ENCODE data around the gene FGF8.

The FGF8 gene

DNA sequence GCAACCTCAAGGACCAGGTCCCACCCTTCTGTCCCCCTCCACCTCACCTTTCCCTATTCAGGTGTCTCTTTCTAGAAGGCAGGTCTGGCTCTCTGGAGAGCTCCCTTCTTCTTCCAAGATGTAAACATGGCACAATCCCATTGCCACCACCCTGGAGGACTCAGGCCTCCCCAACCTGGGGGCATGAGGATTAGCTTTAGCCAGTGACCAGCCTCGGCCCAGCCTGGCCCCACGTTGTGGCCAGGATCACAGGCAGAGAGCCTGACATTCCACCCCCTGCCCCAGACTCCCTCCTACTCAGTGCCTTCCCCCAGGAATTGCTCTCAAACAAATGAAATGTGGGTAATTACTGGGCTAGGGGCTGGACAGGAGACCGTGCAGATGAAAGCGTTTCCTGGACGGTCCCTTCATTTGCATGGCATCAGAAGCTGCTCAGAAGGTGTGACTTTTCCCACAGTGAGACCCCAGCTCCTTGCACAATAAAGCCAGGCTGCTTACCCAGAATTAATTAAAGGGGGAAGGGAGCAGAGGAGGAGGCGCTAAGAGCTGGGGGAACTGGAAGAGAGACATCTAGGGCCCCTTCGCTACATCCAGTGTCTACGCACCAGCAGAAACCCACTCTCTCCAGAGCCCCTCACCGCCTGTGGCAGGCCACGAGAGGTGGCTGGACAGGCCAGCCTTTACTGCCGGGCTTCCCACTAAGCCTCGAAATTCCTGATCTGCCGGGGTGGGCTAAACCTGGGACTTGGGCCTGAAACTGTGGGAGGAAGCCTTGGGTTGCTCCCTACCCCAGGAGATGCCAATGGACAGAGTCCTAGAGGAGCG is 7.7 kb downstream of the FGF8 start:
- CTCF ChIA-PET = interaction anchor here (0.9 to 3.4 kb wide), 4 partner anchors 11 to 554 kb away, joined by 3 to 26 read pairs (median 4); no protein-coding TSS in a partner anchor
- POLR2A ChIA-PET = no interaction called here
- no peak for DNase-seq (ENCODE audit: low read depth, low spot score)

DNA sequence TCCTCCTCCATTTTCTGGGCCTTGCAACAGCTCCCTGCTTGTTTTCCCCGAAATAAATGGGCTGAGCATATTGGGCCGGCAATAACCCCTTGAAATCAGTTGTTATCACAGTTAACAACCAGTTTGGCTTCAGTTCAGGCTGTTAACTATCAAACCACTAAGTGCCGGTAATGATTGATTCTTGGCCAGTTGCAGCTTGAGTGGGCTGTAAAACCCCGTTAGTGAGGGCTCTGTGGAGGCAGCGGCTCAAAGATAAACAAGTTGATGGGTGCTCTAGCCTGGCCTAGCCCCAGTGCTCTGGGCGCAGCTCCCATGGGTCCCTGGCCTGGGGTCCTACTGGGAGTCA is 8.3 kb downstream of the FGF8 start:
- ChIA-PET CTCF (interaction anchor here (0.9 to 3.4 kb wide), 3 partner anchors 11 to 156 kb away, joined by 3 to 26 read pairs (median 4); no protein-coding TSS in a partner anchor), POLR2A (no interaction called here)
- H3K4me3 ChIP-seq (ENCODE audit: low read depth, low read length) = no peak overlapping the region
- TF ChIP-seq, protein P1, sequence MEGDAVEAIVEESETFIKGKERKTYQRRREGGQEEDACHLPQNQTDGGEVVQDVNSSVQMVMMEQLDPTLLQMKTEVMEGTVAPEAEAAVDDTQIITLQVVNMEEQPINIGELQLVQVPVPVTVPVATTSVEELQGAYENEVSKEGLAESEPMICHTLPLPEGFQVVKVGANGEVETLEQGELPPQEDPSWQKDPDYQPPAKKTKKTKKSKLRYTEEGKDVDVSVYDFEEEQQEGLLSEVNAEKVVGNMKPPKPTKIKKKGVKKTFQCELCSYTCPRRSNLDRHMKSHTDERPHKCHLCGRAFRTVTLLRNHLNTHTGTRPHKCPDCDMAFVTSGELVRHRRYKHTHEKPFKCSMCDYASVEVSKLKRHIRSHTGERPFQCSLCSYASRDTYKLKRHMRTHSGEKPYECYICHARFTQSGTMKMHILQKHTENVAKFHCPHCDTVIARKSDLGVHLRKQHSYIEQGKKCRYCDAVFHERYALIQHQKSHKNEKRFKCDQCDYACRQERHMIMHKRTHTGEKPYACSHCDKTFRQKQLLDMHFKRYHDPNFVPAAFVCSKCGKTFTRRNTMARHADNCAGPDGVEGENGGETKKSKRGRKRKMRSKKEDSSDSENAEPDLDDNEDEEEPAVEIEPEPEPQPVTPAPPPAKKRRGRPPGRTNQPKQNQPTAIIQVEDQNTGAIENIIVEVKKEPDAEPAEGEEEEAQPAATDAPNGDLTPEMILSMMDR (IDR thresholded peaks at IDR 0.05; ENCODE audit: insufficient read depth, low read length, missing control alignments) = no peak
- no peak for DNase-seq (ENCODE audit: low read depth, low spot score)

More for the DNA sequence above, 7.7 kb downstream of the FGF8 start:
- H3K4me3 ChIP-seq (ENCODE audit: low read depth, low read length) = no peak overlapping the region
- TF ChIP-seq, protein P1 (IDR thresholded peaks at IDR 0.05; ENCODE audit: insufficient read depth, low read length, missing control alignments) = no peak

DNA sequence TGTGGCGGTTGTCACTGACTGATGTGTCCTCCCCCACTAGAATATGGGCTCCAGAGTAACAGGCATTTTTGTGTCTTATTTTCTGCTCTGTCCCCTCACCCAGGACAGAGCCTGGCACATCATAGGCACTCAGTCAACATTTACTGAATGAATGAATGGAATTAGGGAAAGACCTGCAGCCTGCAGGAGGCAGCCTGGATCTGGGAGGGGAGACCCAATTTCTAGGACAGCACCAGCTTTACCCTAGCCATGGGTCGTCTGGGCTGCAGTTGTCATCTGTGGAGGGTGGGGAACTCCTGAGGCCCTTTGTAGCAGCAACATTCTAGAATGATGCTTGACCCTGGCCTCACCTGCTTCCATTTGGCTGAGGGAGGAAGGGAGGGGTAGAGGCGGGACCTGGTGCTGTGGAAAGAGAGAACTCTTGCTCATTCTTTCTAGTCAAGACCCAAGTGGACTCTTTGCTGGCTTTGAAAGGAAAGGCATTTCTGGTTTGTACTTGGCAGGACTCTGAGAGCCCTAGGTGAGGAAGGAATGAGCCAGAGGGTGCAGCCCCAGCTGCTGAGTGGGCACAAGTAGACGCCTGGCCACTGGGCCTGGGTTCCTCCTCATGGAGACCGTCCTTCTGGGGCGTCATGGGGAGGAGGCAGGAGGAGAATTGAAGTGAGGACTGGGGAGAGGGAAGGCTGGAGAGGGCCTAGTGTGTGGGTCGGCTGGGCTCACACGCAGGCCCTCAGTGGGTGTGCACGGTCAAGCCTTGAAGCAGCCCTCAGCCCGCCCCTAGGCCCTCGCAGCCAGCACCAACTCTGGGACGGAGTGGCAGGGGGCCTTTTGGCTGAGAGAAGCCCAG is 8.9 kb downstream of the FGF8 start:
- no peak overlapping the region for H3K4me3 ChIP-seq (ENCODE audit: low read depth, low read length)
- ChIA-PET POLR2A (interaction anchor here (0.8 kb wide), 1 partner anchor 8 kb away, joined by 3 read pairs; no protein-coding TSS in a partner anchor), CTCF (interaction anchor here (1.0 to 3.4 kb wide), 3 partner anchors 12 to 14 kb away, joined by 4 to 26 read pairs (median 8); no protein-coding TSS in a partner anchor)
- TF ChIP-seq, protein P1 (IDR thresholded peaks at IDR 0.05; ENCODE audit: insufficient read depth, low read length, missing control alignments) = no peak
- DNase-seq (ENCODE audit: low read depth, low spot score) = no peak

DNA sequence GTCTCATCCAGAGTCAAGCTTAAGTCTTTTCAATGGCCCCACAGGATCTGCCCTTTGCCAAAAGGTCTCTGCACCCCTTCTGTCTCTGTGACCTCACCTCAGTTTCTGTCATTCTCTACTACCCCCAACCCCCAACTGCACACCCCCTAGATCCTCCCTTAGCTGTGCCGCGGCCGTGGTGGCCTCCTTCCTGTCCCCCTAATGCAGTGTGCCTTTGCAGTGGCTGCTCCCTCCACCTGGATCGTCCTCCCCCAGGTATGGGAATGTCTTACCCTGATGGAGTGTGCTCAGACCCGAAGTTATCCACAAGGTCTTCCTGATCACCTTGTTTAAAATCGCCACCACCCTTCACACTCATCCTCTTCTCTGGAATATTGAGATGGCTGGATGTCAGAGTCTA is 9.6 kb downstream of the FGF8 start:
- POLR2A ChIA-PET = interaction anchor here (0.8 kb wide), 1 partner anchor 9 kb away, joined by 3 read pairs; no protein-coding TSS in a partner anchor
- no peak for DNase-seq (ENCODE audit: low read depth, low spot score)
- TF ChIP-seq, protein P1 (IDR thresholded peaks at IDR 0.05; ENCODE audit: insufficient read depth, low read length, missing control alignments) = no peak
- CTCF ChIA-PET = interaction anchor here (0.8 to 2.2 kb wide), 2 partner anchors 14 to 15 kb away, joined by 3 to 8 read pairs; no protein-coding TSS in a partner anchor
- H3K4me3 ChIP-seq (ENCODE audit: low read depth, low read length) = no peak overlapping the region

DNA sequence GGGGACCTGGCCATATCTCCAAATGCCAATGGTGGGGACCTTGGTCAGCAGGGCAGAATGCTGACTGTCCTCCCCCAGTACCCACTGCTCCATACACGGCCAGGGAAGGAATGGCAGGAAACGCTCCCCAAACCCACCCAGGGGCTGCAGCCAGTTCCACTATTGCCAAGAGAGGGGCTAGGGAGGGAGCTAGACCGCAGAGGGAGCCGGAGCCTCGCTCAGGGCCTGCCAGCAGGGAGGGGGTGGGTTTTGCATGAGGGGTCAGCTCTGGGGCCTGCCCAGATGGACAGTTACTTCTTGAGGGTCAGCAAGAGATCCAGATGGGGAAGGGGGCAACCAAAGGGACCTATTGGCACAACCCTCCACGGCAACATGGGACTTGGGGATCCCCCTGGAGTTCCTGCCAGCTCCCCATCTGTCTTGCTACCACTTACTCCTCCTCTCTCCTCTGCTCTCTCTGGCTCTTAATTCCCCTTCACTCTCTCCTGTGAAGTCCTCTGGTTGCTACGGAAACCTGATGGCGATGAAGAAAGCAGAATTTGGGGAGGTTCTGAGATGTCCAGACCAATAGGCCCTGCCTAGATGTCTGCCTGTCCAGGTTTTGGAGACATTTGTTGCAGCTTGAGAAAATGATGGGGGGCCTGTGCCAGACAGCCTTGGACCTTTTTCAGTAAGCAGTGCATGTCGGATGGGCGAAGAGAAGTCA is 12.6 kb downstream of the FGF8 start:
- DNase-seq (ENCODE audit: low read depth, low spot score) = no peak
- ChIA-PET CTCF (interaction anchor here (2.5 kb wide), 1 partner anchor 18 kb away, joined by 10 read pairs; no protein-coding TSS in a partner anchor), POLR2A (no interaction called here)
- TF ChIP-seq, protein P1 (IDR thresholded peaks at IDR 0.05; ENCODE audit: insufficient read depth, low read length, missing control alignments) = no peak
- H3K4me3 ChIP-seq (ENCODE audit: low read depth, low read length) = no peak overlapping the region

Data from AG04449 (cell line).